Stomach (tissue), 9 donors: ENCODE measurements around the gene SNX1. TPM values are rescaled to one million over a fixed set of nuclear protein-coding genes. Genes with fewer than 3 reads are reported as not detected.
"Not testable (repeated sequence)": the region's sequence is repeated elsewhere in the genome, so short reads cannot be mapped to it uniquely, and the experiment has no call there.

Source experiments
- DNase-seq, 2 donors: peaks; one replicate each; pipeline versions ENCODE4 v3.0.0 to v3.0.0-alpha.2; 2013 to 2019
- H3K27ac ChIP-seq, 5 donors: fragments of 200-600 bp in 4 of 5; sonication (generic) in 4 of 5; one replicate each; pipeline ENCODE4 v1.5.1; 2013 to 2019; ENCODE audit warnings: mild to moderate bottlenecking in 1 of 5, moderate library complexity in 1 of 5
- H3K27me3 ChIP-seq, 3 donors: fragments of 200-600 bp; sonication (generic); one replicate each; pipeline ENCODE4 v1.5.1; 2017 to 2019; ENCODE audit warnings: mixed run types in 1 of 3
- H3K36me3 ChIP-seq, 4 donors: fragments of 200-600 bp; sonication (generic); 1 replicate in 3 of 4; 2 replicates in 1 of 4; pipeline ENCODE4 v1.5.1; 2016 to 2019
- H3K4me1 ChIP-seq, 4 donors: fragments of 200-600 bp; sonication (generic); one replicate each; pipeline ENCODE4 v1.5.1; 2016 to 2019
- H3K4me3 ChIP-seq, 4 donors: fragments of 200-600 bp; sonication (generic) in 3 of 4; one replicate each; pipeline ENCODE4 v1.5.1; 2016 to 2019; ENCODE audit warnings: mild to moderate bottlenecking in 1 of 4
- H3K9me3 ChIP-seq, 4 donors: fragments of 200-600 bp; sonication (generic); one replicate each; pipeline ENCODE4 v1.5.1; 2016 to 2019
- CTCF ChIP-seq, 7 experiments: fragments of 450-650 bp in 4 of 7; fragments of 200-600 bp in 3 of 7; sonication (generic) in 3 of 7; IDR thresholded peaks; one replicate each; pipeline ENCODE4 v1.5.1; 2016 to 2019; ENCODE audit warnings: antibody characterized with exemption in 7 of 7, control low read depth in 2 of 7, mild to moderate bottlenecking in 1 of 7
- EP300 ChIP-seq: sonication (generic); formaldehyde crosslinking; IDR thresholded peaks from one replicate; pipeline ENCODE4 v1.6.1; 2017; ENCODE audit warnings: antibody characterized with exemption
- POLR2A ChIP-seq, 4 donors: fragments of 450-650 bp; IDR thresholded peaks; one replicate each; pipeline ENCODE4 v1.6.1; 2016; ENCODE audit warnings: antibody characterized with exemption in 4 of 4, control low read depth in 2 of 4, mild to moderate bottlenecking in 1 of 4, moderate library complexity in 1 of 4
- POLR2AphosphoS5 ChIP-seq, 3 donors: sonication (generic); formaldehyde crosslinking; IDR thresholded peaks; one replicate each; pipeline ENCODE4 v1.6.1; 2016; ENCODE audit warnings: antibody characterized with exemption in 3 of 3
- WGBS, 5 donors: extraction: QIAGEN DNeasy Blood & Tissue Kit in 3 of 5; methylation state at CpG; one replicate each; pipeline versions ENCODE4 v1.1.5 to v1.1.7; 2013 to 2018; 5-methylcytosine and 5-hydroxymethylcytosine counted together
- intact Hi-C: fragments of 100-400 bp; cut with DNase I; formaldehyde crosslinking; loops from one replicate; pipeline ENCODE4 v1.15.1; 2023; ENCODE audit warnings: low total_unique reads
- polyA plus RNA-seq, 3 donors: library from polyadenylated mRNA; stranded (reverse); fragments of 200-250 nt; gene quantifications; one replicate each; pipeline ENCODE4 v1.2.3, GENCODE V29; 2013
- total RNA-seq, 5 donors: library from RNA; depleted of rRNA; stranded (reverse); fragments of >200 nt; gene quantifications; one replicate each; pipeline versions ENCODE4 v1.1.0 to v1.2.3, GENCODE V29; 2014 to 2016
- donor health status: healthy with polysubstance abuse.
- donor health status: Bipolar disorder and iron deficiency.
- donor health status: healthy.

Gene SNX1
- total and polyA plus RNA-seq, 8 donors: 38.8 to 119 (median 61.9) TPM

DNA sequence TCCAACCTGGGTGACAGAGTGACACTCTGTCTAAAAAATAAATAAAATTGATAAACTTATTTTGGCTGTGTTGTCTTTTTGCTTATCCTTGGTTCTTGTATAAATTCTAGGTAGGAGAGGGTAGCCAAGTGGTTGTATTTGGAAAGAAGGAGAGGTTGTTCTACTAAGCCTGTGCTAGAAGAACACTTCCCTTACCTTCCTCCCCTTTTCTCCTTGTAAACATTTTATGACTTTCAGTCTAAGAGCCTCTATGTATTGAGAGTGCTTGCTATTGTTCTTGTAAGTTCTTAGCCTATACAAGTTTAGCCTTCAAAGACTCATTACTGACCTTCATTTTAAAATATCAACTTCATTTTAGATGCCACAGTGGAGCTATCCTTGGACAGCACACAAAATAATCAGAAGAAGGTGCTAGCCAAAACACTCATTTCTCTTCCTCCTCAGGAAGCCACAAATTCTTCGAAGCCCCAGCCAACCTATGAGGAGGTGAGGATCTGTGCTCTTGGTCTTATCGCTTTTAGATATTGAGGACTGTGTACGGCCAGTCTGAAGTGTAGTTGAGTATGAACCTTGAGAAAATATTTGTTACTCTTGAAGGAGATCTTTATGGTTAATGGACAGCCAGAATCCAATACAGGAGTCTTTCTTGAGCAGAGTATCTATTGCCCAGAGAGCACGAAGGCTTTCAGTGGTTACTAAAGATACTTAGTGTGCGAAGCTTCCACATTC lies 22.1 kb downstream of the SNX1 start:
- no peaks in the 10 kb centered on the region for H3K27me3 ChIP-seq
- H3K4me3 ChIP-seq: no peak overlapping the region
- WGBS, 5 donors: 61 to 85% (median 81%) methylated on average over 5 of the region's 5 CpGs
- TF ChIP-seq EP300 (no peak), POLR2AphosphoS5 (IDR thresholded peaks at IDR 0.05) (peak in 1 of 3 donors; percentile 18)
- H3K4me1 ChIP-seq: peaks cover 0 to 7% (median 2%) of the 10 kb centered on the region in 4 donors
- no peak overlapping the region for H3K27ac ChIP-seq
- no peak for DNase-seq
- no peaks in the 10 kb centered on the region for H3K9me3 ChIP-seq
- H3K36me3 ChIP-seq: peaks cover 69 to 100% (median 100%) of the 10 kb centered on the region in 4 donors
- intact Hi-C loops: no loop called here

GRCh38 chr15:64120322-64120721 lies 24.5 kb downstream of the SNX1 start:
- H3K4me3 ChIP-seq, H3K9me3 ChIP-seq, intact Hi-C loops, H3K27me3 ChIP-seq, DNase-seq, H3K4me1 ChIP-seq, H3K27ac ChIP-seq: not testable (repeated sequence)
- WGBS, 5 donors: 95 to 100% (median 98%) methylated on average over 2 of the region's 2 CpGs
- H3K36me3 ChIP-seq: peaks cover 65 to 100% (median 100%) of the 10 kb centered on the region in 4 donors

DNA sequence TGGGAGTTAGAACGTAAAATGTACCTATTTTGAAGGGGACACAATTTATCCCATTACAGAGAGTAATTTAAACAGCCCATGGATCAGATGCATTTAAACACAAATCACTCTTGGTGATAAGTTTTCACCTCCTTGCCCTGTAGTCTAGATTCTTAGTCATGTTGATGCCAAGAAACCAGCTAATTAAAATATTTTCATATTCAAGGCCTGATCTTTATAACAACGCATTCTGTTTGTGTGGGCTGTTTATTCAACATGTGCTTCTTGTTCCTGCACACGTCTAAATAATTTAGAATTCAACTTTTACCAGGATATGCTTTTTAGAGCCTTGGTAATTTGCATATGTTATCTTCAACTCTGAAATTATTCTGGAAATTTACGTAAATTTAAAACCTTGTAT lies 25.8 kb downstream of the SNX1 start:
- H3K36me3 ChIP-seq: peaks cover 66 to 100% (median 100%) of the 10 kb centered on the region in 4 donors
- H3K27ac ChIP-seq: no peak overlapping the region
- H3K9me3 ChIP-seq: no peaks in the 10 kb centered on the region
- 81 to 84% (median 81%) methylated on average over 4 of the region's 4 CpGs for WGBS, 5 donors
- intact Hi-C loops: no loop called here
- H3K4me1 ChIP-seq: peaks cover 0 to 4% (median 0%) of the 10 kb centered on the region in 4 donors
- no peaks in the 10 kb centered on the region for H3K27me3 ChIP-seq
- no peak overlapping the region for H3K4me3 ChIP-seq
- TF ChIP-seq EP300 (no peak), POLR2AphosphoS5 (IDR thresholded peaks at IDR 0.05) (no peak), CTCF (IDR thresholded peaks at IDR 0.05) (no peak), POLR2A (IDR thresholded peaks at IDR 0.05) (no peak)
- no peak for DNase-seq

GRCh38 chr15:64122444-64122843 lies 26.7 kb downstream of the SNX1 start:
- H3K9me3 ChIP-seq: no peaks in the 10 kb centered on the region
- peaks cover 0 to under 1% (median 0%) of the 10 kb centered on the region in 4 donors for H3K4me1 ChIP-seq
- H3K27me3 ChIP-seq: no peaks in the 10 kb centered on the region
- no peak for DNase-seq
- intact Hi-C loops: no loop called here
- peaks cover 68 to 100% (median 100%) of the 10 kb centered on the region in 4 donors for H3K36me3 ChIP-seq
- TF ChIP-seq EP300 (no peak), POLR2A (IDR thresholded peaks at IDR 0.05) (no peak), CTCF (IDR thresholded peaks at IDR 0.05) (no peak), POLR2AphosphoS5 (IDR thresholded peaks at IDR 0.05) (no peak)
- H3K4me3 ChIP-seq: no peak overlapping the region
- WGBS, 5 donors: 56 to 90% (median 80%) methylated on average over 1 of the region's 1 CpG
- no peak overlapping the region for H3K27ac ChIP-seq

DNA sequence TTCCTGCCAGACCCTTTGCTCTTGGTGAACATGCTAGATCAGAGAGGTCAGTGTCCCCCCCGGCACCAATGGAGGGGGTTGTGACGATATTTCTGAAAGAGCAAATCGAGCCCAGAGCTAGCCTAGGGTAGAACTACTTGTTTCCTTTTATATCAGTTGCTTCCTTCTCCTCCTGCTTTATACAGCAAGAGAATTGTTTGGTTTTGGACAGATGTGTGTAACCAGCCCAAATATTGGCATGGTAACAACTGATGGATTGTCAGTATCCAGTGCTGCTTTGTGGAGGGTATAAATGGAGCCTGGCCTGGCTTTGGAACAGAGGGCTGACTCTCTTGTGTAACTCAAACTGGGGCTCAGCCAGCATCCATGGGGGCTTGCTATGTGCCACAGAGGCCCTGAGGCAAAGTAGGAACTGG lies 27.2 kb downstream of the SNX1 start:
- TF ChIP-seq EP300 (no peak), CTCF (IDR thresholded peaks at IDR 0.05) (no peak), POLR2AphosphoS5 (IDR thresholded peaks at IDR 0.05) (no peak), POLR2A (IDR thresholded peaks at IDR 0.05) (no peak)
- Histone ChIP-seq H3K27ac (no peak overlapping the region), H3K4me3 (no peak overlapping the region), H3K36me3 (peaks cover 69 to 100% (median 100%) of the 10 kb centered on the region in 4 donors), H3K4me1 (no peaks in the 10 kb centered on the region), H3K27me3 (no peaks in the 10 kb centered on the region), H3K9me3 (no peaks in the 10 kb centered on the region)
- WGBS, 5 donors: 87 to 94% (median 89%) methylated on average over 3 of the region's 3 CpGs
- peak in 1 of 2 donors; percentile 56 for DNase-seq
- intact Hi-C loops: no loop called here
